Astrocyte of the spinal cord (primary cell): ENCODE data around the gene PCSK7.

Source experiments
- DNase-seq: peaks from one replicate; pipeline ENCODE4 v3.0.0; 2011; ENCODE audit warnings: low read depth, low spot score
- H3K4me3 ChIP-seq: 2 replicates; pipeline ENCODE4 v1.5.1; 2011; ENCODE audit warnings: low read depth, mild to moderate bottlenecking, low read length, moderate library complexity
- CTCF ChIP-seq: IDR thresholded peaks from 2 replicates; pipeline ENCODE4 v1.5.1; 2012; ENCODE audit warnings: low read depth, mild to moderate bottlenecking, low read length, inconsistent platforms
- in situ Hi-C: cut with HindIII; loops from 2 replicates; pipeline ENCODE4 v1.10.0; 2017; ENCODE audit warnings: low sequenced_read_pairs

The PCSK7 gene

GRCh38 chr11:117171007-117171403 lies 60.9 kb downstream of the PCSK7 start:
- H3K4me3 ChIP-seq = no peak overlapping the region
- in situ Hi-C loops = no loop called here
- TF ChIP-seq CTCF = no peak
- no peak for DNase-seq

GRCh38 chr11:117170210-117170609 lies 61.7 kb downstream of the PCSK7 start:
- no peak for TF ChIP-seq CTCF
- DNase-seq = no peak
- in situ Hi-C loops = no loop called here
- H3K4me3 ChIP-seq = no peak overlapping the region

GRCh38 chr11:117169736-117170135 lies 62.1 kb downstream of the PCSK7 start:
- in situ Hi-C loops = no loop called here
- DNase-seq = no peak
- no peak overlapping the region for H3K4me3 ChIP-seq
- TF ChIP-seq CTCF = no peak

- no peak for DNase-seq
- no peak for TF ChIP-seq CTCF
- in situ Hi-C loops = no loop called here
- H3K4me3 ChIP-seq = no peak overlapping the region
Measured at GRCh38 chr11:117166491-117166890, 65.4 kb downstream of the PCSK7 start.

- no peak overlapping the region for H3K4me3 ChIP-seq
- DNase-seq = no peak
- no peak for TF ChIP-seq CTCF
- in situ Hi-C loops = no loop called here
Measured at GRCh38 chr11:117160826-117161225, 71.0 kb downstream of the PCSK7 start.

GRCh38 chr11:117159892-117160291 lies 72.0 kb downstream of the PCSK7 start:
- no peak for DNase-seq
- no peak overlapping the region for H3K4me3 ChIP-seq
- in situ Hi-C loops = no loop called here
- TF ChIP-seq CTCF = no peak

GRCh38 chr11:117157507-117157906 lies 74.4 kb downstream of the PCSK7 start:
- DNase-seq = no peak
- TF ChIP-seq CTCF = no peak
- H3K4me3 ChIP-seq = no peak overlapping the region
- in situ Hi-C loops = no loop called here
